GM12878 (cell line): ENCODE results near the gene SZRD1. TPM values are rescaled to one million over a fixed set of nuclear protein-coding genes. Genes with fewer than 3 reads are reported as not detected.
A peak's percentile ranks its signal among the peaks of the same experiment; 100 is the strongest.

Source experiments
- ATAC-seq: fragments of 200-7000 bp; cut with Tn5 transposase; 3 replicates; pipeline ENCODE4 v1.9.1; 2020; ENCODE audit warnings: mild to moderate bottlenecking, moderate library complexity
- BruUV-seq: library from RNA; stranded (reverse); fragments of 400-500 nt; replicated peaks from 2 replicates; lab custom pipeline; 2021; lab: Mats Ljungman, UMichigan
- CTCF ChIA-PET: fragments of 300-600 bp; sonication (Branson Sonifier 250); formaldehyde crosslinking; extraction: SDS; loops from one replicate; lab custom pipeline; 2021; ENCODE audit warnings: inconsistent platforms; lab: Yijun Ruan, JAX
- POLR2A ChIA-PET: fragments of 350-600 bp; formaldehyde crosslinking; extraction: SDS; loops from one replicate; lab custom pipeline; 2021; ENCODE audit warnings: inconsistent platforms; lab: Charles Lee
- RAD21 ChIA-PET: fragments of 300-600 bp; sonication (Branson Sonifier 250); formaldehyde crosslinking; loops from one replicate; lab custom pipeline; 2023; ENCODE audit warnings: antibody characterized with exemption; ENCODE audit not compliant: unreplicated experiment; lab: Charles Lee
- SMC1A ChIA-PET: fragments of 300-600 bp; sonication (Branson Sonifier 250); formaldehyde crosslinking; loops from one replicate; lab custom pipeline; 2023; ENCODE audit not compliant: unreplicated experiment, uncharacterized antibody; lab: Charles Lee
- DNase-seq: peaks from one replicate; pipeline ENCODE4 v3.0.0-alpha.2; 2011; ENCODE audit warnings: low read depth, low spot score
- FAIRE-seq: peaks from 3 replicates; lab custom pipeline; 2011; peaks lifted over from hg19 to GRCh38; lab: Jason Lieb, UNC
- H2AFZ ChIP-seq: 2 replicates; pipeline ENCODE4 v1.6.0; 2011; ENCODE audit warnings: low read depth, low read length, control low read depth; ENCODE audit not compliant: control insufficient read depth
- H3K27ac ChIP-seq: 2 replicates; pipeline ENCODE4 v1.5.1; 2011; ENCODE audit warnings: control low read depth; ENCODE audit not compliant: control insufficient read depth, insufficient read depth
- H3K27me3 ChIP-seq, 2 experiments: replicated peaks in 1 of 2; 2 replicates each; pipeline versions ENCODE4 v1.6.0 to v1.6.1; 2011; ENCODE audit warnings: low read length in 1 of 2; ENCODE audit not compliant: control insufficient read depth in 2 of 2, insufficient read depth in 2 of 2
- H3K36me3 ChIP-seq, 2 experiments: 2 replicates each; pipeline ENCODE4 v1.5.1; 2011; ENCODE audit warnings: low read length in 1 of 2; ENCODE audit not compliant: control insufficient read depth in 2 of 2, insufficient read depth in 2 of 2
- H3K4me1 ChIP-seq: 2 replicates; pipeline ENCODE4 v1.6.1; 2011; ENCODE audit warnings: mild to moderate bottlenecking, low read length, moderate library complexity, mixed read lengths; ENCODE audit not compliant: control insufficient read depth, insufficient read depth
- H3K4me2 ChIP-seq: 2 replicates; pipeline ENCODE4 v1.6.0; 2011; ENCODE audit warnings: control low read depth; ENCODE audit not compliant: control insufficient read depth, insufficient read depth
- H3K4me3 ChIP-seq: fragments of 200-600 bp; sonication (generic); 2 replicates; pipeline ENCODE4 v1.5.1; 2016
- H3K79me2 ChIP-seq: 2 replicates; pipeline ENCODE4 v1.6.0; 2011; ENCODE audit warnings: low read length; ENCODE audit not compliant: control insufficient read depth, insufficient read depth
- H3K9ac ChIP-seq: 2 replicates; pipeline ENCODE4 v1.8.0; 2011; ENCODE audit warnings: low read length, control low read depth, mixed read lengths; ENCODE audit not compliant: control insufficient read depth, insufficient read depth
- H3K9me3 ChIP-seq: replicated peaks from 3 replicates; pipeline ENCODE4 v1.5.1; 2011; ENCODE audit warnings: mild to moderate bottlenecking, low read length; ENCODE audit not compliant: control insufficient read depth, insufficient read depth
- H4K20me1 ChIP-seq: 2 replicates; pipeline ENCODE4 v1.6.0; 2011; ENCODE audit not compliant: control insufficient read depth, insufficient read depth
- CHD4 ChIP-seq: fragments of 200-600 bp; sonication (generic); IDR thresholded peaks from 2 replicates; pipeline ENCODE4 v1.6.1; 2016; ENCODE audit warnings: mild to moderate bottlenecking
- RELA ChIP-seq: fragments of 450-650 bp; IDR thresholded peaks from 2 replicates; pipeline ENCODE4 v1.8.0; 2014; ENCODE audit warnings: borderline replicate concordance; ENCODE audit not compliant: partially characterized antibody
- SIX5 ChIP-seq: IDR thresholded peaks from 2 replicates; pipeline ENCODE4 v1.6.1; 2011; ENCODE audit warnings: mild to moderate bottlenecking, low read depth, low read length, moderate library complexity; ENCODE audit not compliant: severe bottlenecking
- SMC3 ChIP-seq: IDR thresholded peaks from 2 replicates; pipeline ENCODE4 v1.6.1; 2011; ENCODE audit warnings: low read length, improper control_type of control experiment, borderline replicate concordance
- SRF ChIP-seq, 2 experiments: IDR thresholded peaks; 2 replicates each; pipeline ENCODE4 v1.6.1; 2011; ENCODE audit warnings: low read depth in 2 of 2, low read length in 2 of 2, mild to moderate bottlenecking in 1 of 2, moderate library complexity in 1 of 2
- TAF1 ChIP-seq: IDR thresholded peaks from 2 replicates; pipeline ENCODE4 v1.6.1; 2011; ENCODE audit warnings: mild to moderate bottlenecking, low read depth, low read length, borderline replicate concordance
- WGBS: methylation state at CpG from one replicate; pipeline ENCODE4 v1.1.6; 2016; ENCODE audit warnings: low lambda C conversion rate; ENCODE audit not compliant: insufficient replicate concordance, insufficient coverage; ENCODE audit errors: missing lambda C conversion rate; 5-methylcytosine and 5-hydroxymethylcytosine counted together
- in situ Hi-C: fragments of 300-500 bp; cut with MboI; formaldehyde crosslinking; loops from 9 replicates; pipeline ENCODE4 v1.14.3; 2018; ENCODE audit warnings: mixed read lengths
- intact Hi-C: fragments of 100-400 bp; cut with micrococcal nuclease; formaldehyde crosslinking; loops from one replicate; pipeline ENCODE4 v1.14.2; 2022; ENCODE audit not compliant: unreplicated experiment
- polyA plus RNA-seq, 11 experiments: library from polyadenylated mRNA; depleted of rRNA in 4 of 11; unstranded in 6 of 11; stranded (reverse) in 5 of 11; fragments of >200 nt; fragmentation: Nextera tagmentation in 4 of 11; fragmentation: Illumina TruSeq in 1 of 11; extraction: Ambion mirVana in 4 of 11; extraction: Trizol in 1 of 11; gene quantifications; 1 replicate in 1 of 11; 2 replicates in 10 of 11; pipeline versions ENCODE4 v1.2.1 to v1.2.3, GENCODE V29; 2011 to 2016; ENCODE audit warnings: inconsistent platforms in 2 of 11, missing spikeins in 2 of 11, low read depth in 1 of 11
- total RNA-seq, 4 experiments: library from RNA; depleted of rRNA in 3 of 4; stranded (reverse); fragments of >200 nt in 3 of 4; fragmentation: Illumina TruSeq in 1 of 4; extraction: Trizol in 1 of 4; gene quantifications; 2 replicates each; pipeline versions ENCODE4 v1.2.1 to v1.2.3, GENCODE V29; 2013 to 2021
- TF ChIP-seq, protein P1 (sequence below): fragments of 150-350 bp; IDR thresholded peaks from 2 replicates; pipeline ENCODE4 v1.6.1; 2014; ENCODE audit warnings: mild to moderate bottlenecking, low read depth, low read length
- TF ChIP-seq, protein P2 (sequence below): fragments of 450-650 bp; IDR thresholded peaks from 2 replicates; pipeline ENCODE4 v1.6.1; 2017; ENCODE audit warnings: mild to moderate bottlenecking, moderate library complexity
- TF ChIP-seq, protein P3 (sequence below): fragments of 450-650 bp; formaldehyde crosslinking; IDR thresholded peaks from 2 replicates; pipeline ENCODE4 v1.5.0; 2022; ENCODE audit warnings: mild to moderate bottlenecking, missing genetic modification characterization
- TF ChIP-seq, protein P4 (sequence below): fragments of 450-650 bp; formaldehyde crosslinking; IDR thresholded peaks from 2 replicates; pipeline ENCODE4 v1.4.0; 2022; ENCODE audit warnings: mild to moderate bottlenecking, moderate library complexity

SZRD1 gene
- total and polyA plus RNA-seq, 10 of the 15 experiments (the other 5 are each of a cell fraction or from before 2014, with no cell fraction given) = 5.6 to 213 (median 113) TPM

DNA sequence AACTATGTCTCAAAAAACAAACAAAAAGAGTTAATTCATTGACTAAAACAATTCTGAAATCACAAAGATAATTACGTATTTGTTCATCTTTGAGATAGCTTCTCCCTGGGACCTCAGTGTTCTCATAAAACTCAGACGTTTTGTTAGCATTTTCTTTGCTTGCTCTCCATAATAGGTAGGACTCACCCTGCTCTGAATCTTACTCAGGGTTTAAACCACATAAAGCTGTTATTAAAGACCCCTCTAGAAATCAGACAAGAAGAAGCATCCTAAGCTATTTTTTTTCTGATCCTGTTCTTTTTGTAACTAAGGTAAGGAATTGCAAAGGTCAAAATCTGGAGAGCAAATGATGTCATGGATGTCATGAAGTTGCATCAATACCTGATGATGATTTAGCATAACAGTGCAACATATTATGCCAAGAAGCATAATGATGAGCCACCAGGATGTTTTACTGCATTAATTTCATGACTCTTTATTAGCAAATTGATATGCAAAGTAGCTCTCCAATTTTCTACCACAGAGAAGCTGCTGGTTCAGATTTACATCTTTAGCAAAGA is 17.1 kb upstream of the SZRD1 start:
- Histone ChIP-seq H3K4me3 (peak overlapping the region; percentile 49; the same call in 1 of the 2 replicates), H4K20me1 (no peaks in the 10 kb centered on the region; the same call in 1 of the 2 replicates), H3K9me3 (no peaks in the 10 kb centered on the region), H2AFZ (no peak overlapping the region), H3K4me1 (0 out of 2 replicates have a peak, but pooled peaks cover 4% of the 10 kb centered on the region), H3K27ac (no peak overlapping the region), H3K36me3 (no peaks in the 10 kb centered on the region), H3K4me2 (peak overlapping the region; percentile 47), H3K9ac (no peak overlapping the region), H3K27me3 (no peaks in the 10 kb centered on the region), H3K79me2 (peaks cover 63% of the 10 kb centered on the region)
- RAD21 ChIA-PET = interaction anchor here (0.7 to 1.1 kb wide), 2 partner anchors 14 to 133 kb away, joined by 3 to 6 read pairs; no protein-coding TSS in a partner anchor
- FAIRE-seq (no peak), ATAC-seq (no peak), DNase-seq (no peak)
- POLR2A ChIA-PET = interaction anchor here (0.6 to 0.9 kb wide), 2 partner anchors 15 to 100 kb away, joined by 3 to 4 read pairs; no protein-coding TSS in a partner anchor
- CTCF ChIA-PET = interaction anchor here (0.8 to 2.4 kb wide), 4 partner anchors 14 to 272 kb away, joined by 3 to 15 read pairs (median 4); no protein-coding TSS in a partner anchor
- SMC1A ChIA-PET = interaction anchor here (0.6 to 1.5 kb wide), 7 partner anchors 8 to 271 kb away, joined by 3 to 6 read pairs (median 4); partner anchors contain the start of gene NECAP2
- 51% methylated on average over 2 of the region's 2 CpGs for WGBS
- in situ Hi-C loops = no loop called here
- no TSS peak for BruUV-seq
- intact Hi-C loops = no loop called here
- no peak for TF ChIP-seq SIX5
- no peak for TF ChIP-seq TAF1
- TF ChIP-seq, protein P1, sequence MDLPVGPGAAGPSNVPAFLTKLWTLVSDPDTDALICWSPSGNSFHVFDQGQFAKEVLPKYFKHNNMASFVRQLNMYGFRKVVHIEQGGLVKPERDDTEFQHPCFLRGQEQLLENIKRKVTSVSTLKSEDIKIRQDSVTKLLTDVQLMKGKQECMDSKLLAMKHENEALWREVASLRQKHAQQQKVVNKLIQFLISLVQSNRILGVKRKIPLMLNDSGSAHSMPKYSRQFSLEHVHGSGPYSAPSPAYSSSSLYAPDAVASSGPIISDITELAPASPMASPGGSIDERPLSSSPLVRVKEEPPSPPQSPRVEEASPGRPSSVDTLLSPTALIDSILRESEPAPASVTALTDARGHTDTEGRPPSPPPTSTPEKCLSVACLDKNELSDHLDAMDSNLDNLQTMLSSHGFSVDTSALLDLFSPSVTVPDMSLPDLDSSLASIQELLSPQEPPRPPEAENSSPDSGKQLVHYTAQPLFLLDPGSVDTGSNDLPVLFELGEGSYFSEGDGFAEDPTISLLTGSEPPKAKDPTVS = no peak
- TF ChIP-seq RELA = no peak
- TF ChIP-seq, protein P2, sequence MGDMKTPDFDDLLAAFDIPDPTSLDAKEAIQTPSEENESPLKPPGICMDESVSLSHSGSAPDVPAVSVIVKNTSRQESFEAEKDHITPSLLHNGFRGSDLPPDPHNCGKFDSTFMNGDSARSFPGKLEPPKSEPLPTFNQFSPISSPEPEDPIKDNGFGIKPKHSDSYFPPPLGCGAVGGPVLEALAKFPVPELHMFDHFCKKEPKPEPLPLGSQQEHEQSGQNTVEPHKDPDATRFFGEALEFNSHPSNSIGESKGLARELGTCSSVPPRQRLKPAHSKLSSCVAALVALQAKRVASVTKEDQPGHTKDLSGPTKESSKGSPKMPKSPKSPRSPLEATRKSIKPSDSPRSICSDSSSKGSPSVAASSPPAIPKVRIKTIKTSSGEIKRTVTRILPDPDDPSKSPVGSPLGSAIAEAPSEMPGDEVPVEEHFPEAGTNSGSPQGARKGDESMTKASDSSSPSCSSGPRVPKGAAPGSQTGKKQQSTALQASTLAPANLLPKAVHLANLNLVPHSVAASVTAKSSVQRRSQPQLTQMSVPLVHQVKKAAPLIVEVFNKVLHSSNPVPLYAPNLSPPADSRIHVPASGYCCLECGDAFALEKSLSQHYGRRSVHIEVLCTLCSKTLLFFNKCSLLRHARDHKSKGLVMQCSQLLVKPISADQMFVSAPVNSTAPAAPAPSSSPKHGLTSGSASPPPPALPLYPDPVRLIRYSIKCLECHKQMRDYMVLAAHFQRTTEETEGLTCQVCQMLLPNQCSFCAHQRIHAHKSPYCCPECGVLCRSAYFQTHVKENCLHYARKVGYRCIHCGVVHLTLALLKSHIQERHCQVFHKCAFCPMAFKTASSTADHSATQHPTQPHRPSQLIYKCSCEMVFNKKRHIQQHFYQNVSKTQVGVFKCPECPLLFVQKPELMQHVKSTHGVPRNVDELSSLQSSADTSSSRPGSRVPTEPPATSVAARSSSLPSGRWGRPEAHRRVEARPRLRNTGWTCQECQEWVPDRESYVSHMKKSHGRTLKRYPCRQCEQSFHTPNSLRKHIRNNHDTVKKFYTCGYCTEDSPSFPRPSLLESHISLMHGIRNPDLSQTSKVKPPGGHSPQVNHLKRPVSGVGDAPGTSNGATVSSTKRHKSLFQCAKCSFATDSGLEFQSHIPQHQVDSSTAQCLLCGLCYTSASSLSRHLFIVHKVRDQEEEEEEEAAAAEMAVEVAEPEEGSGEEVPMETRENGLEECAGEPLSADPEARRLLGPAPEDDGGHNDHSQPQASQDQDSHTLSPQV = no peak
- TF ChIP-seq, protein P3, sequence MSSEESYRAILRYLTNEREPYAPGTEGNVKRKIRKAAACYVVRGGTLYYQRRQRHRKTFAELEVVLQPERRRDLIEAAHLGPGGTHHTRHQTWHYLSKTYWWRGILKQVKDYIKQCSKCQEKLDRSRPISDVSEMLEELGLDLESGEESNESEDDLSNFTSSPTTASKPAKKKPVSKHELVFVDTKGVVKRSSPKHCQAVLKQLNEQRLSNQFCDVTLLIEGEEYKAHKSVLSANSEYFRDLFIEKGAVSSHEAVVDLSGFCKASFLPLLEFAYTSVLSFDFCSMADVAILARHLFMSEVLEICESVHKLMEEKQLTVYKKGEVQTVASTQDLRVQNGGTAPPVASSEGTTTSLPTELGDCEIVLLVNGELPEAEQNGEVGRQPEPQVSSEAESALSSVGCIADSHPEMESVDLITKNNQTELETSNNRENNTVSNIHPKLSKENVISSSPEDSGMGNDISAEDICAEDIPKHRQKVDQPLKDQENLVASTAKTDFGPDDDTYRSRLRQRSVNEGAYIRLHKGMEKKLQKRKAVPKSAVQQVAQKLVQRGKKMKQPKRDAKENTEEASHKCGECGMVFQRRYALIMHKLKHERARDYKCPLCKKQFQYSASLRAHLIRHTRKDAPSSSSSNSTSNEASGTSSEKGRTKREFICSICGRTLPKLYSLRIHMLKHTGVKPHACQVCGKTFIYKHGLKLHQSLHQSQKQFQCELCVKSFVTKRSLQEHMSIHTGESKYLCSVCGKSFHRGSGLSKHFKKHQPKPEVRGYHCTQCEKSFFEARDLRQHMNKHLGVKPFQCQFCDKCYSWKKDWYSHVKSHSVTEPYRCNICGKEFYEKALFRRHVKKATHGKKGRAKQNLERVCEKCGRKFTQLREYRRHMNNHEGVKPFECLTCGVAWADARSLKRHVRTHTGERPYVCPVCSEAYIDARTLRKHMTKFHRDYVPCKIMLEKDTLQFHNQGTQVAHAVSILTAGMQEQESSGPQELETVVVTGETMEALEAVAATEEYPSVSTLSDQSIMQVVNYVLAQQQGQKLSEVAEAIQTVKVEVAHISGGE (CRISPR knock-in tag) = no peak
- no peak for TF ChIP-seq CHD4
- TF ChIP-seq, protein P4, sequence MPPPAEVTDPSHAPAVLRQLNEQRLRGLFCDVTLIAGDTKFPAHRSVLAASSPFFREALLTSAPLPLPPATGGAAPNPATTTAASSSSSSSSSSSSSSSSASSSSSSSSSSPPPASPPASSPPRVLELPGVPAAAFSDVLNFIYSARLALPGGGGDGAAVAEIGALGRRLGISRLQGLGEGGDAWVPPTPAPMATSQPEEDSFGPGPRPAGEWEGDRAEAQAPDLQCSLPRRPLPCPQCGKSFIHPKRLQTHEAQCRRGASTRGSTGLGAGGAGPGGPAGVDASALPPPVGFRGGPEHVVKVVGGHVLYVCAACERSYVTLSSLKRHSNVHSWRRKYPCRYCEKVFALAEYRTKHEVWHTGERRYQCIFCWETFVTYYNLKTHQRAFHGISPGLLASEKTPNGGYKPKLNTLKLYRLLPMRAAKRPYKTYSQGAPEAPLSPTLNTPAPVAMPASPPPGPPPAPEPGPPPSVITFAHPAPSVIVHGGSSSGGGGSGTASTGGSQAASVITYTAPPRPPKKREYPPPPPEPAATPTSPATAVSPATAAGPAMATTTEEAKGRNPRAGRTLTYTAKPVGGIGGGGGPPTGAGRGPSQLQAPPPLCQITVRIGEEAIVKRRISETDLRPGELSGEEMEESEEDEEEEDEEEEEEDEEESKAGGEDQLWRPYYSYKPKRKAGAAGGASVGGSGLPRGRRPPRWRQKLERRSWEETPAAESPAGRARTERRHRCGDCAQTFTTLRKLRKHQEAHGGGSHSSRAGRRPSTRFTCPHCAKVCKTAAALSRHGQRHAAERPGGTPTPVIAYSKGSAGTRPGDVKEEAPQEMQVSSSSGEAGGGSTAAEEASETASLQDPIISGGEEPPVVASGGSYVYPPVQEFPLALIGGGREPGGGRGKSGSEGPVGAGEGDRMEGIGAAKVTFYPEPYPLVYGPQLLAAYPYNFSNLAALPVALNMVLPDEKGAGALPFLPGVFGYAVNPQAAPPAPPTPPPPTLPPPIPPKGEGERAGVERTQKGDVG = no peak
- TF ChIP-seq SMC3 = no peak
- no peak for TF ChIP-seq SRF (IDR thresholded peaks at IDR 0.05; ENCODE audit: low read depth in 2 of 2, low read length in 2 of 2)
